Endothelial cell of umbilical vein (primary cell): ENCODE data around the gene TTLL11. TPM values are rescaled to one million over a fixed set of nuclear protein-coding genes. Genes with fewer than 3 reads are reported as not detected.

Experiments
- BruUV-seq: library from RNA; stranded (reverse); fragments of 400-500 nt; replicated peaks from 2 replicates; lab custom pipeline; 2021; lab: Mats Ljungman, UMichigan
- CTCF ChIA-PET: fragments of 300-600, 350-600 bp; sonication (Branson Sonifier 250); formaldehyde crosslinking; loops from one replicate; lab custom pipeline; 2021; ENCODE audit warnings: antibody characterized with exemption, inconsistent platforms; lab: Charles Lee
- POLR2A ChIA-PET: fragments of 300-600, 350-600 bp; sonication (Branson Sonifier 250); formaldehyde crosslinking; loops from one replicate; lab custom pipeline; 2021; ENCODE audit warnings: antibody characterized with exemption, inconsistent platforms; lab: Charles Lee
- DNase-seq: peaks from one replicate; pipeline ENCODE4 v3.0.0-alpha.2; 2011; ENCODE audit warnings: low read depth, low spot score
- FAIRE-seq: peaks from 2 replicates; lab custom pipeline; 2011; peaks lifted over from hg19 to GRCh38; lab: Jason Lieb, UNC
- H2AFZ ChIP-seq: 2 replicates; pipeline ENCODE4 v1.6.0; 2012; ENCODE audit warnings: low read depth, low read length, control low read depth, inconsistent platforms
- H3K27ac ChIP-seq: 2 replicates; pipeline ENCODE4 v1.5.1; 2011; ENCODE audit warnings: low read depth, mild to moderate bottlenecking, control low read depth, low read length, moderate library complexity; ENCODE audit not compliant: insufficient read depth
- H3K27me3 ChIP-seq, 2 experiments: 2 replicates each; pipeline versions ENCODE4 v1.6.0 to v1.6.1; 2011; ENCODE audit warnings: low read length in 2 of 2, mixed read lengths in 1 of 2; ENCODE audit not compliant: control insufficient read depth in 2 of 2, insufficient read depth in 2 of 2
- H3K36me3 ChIP-seq, 2 experiments: 2 replicates in 1 of 2; 3 replicates in 1 of 2; pipeline ENCODE4 v1.5.1; 2011; ENCODE audit warnings: low read length in 2 of 2, mild to moderate bottlenecking in 1 of 2, moderate library complexity in 1 of 2; ENCODE audit not compliant: control insufficient read depth in 2 of 2, insufficient read depth in 2 of 2; ENCODE audit errors: extremely low read depth in 1 of 2
- H3K4me1 ChIP-seq: 3 replicates; pipeline ENCODE4 v1.5.1; 2011; ENCODE audit warnings: mild to moderate bottlenecking, low read length; ENCODE audit not compliant: control insufficient read depth, insufficient read depth; ENCODE audit errors: extremely low read depth
- H3K4me2 ChIP-seq: 2 replicates; pipeline ENCODE4 v1.6.1; 2011; ENCODE audit warnings: low read length, control low read depth, mixed read lengths; ENCODE audit not compliant: insufficient read depth
- H3K4me3 ChIP-seq, 3 experiments: fragments of 200-600 bp in 1 of 3; sonication (generic), shearing (Covaris generic) in 1 of 3; replicated peaks in 1 of 3; 2 replicates each; pipeline ENCODE4 v1.5.1; 2011 to 2016; ENCODE audit warnings: control low read depth in 3 of 3, low read length in 3 of 3, mild to moderate bottlenecking in 2 of 3, inconsistent platforms in 1 of 3, low read depth in 1 of 3, moderate library complexity in 1 of 3; ENCODE audit not compliant: insufficient read depth in 1 of 3
- H3K79me2 ChIP-seq: 2 replicates; pipeline ENCODE4 v1.6.0; 2012; ENCODE audit warnings: low read length, inconsistent platforms; ENCODE audit not compliant: control insufficient read depth, insufficient read depth
- H3K9ac ChIP-seq: replicated peaks from 2 replicates; pipeline ENCODE3; 2011; ENCODE audit warnings: low read length, control low read depth; ENCODE audit not compliant: insufficient read depth; ENCODE audit errors: extremely low read depth
- H3K9me1 ChIP-seq: replicated peaks from 3 replicates; pipeline ENCODE4 v1.6.0; 2011; ENCODE audit warnings: mild to moderate bottlenecking, low read length; ENCODE audit not compliant: control insufficient read depth, insufficient read depth; ENCODE audit errors: extremely low read depth
- H3K9me3 ChIP-seq: replicated peaks from 2 replicates; pipeline ENCODE4 v1.5.1; 2012; ENCODE audit warnings: low read length, inconsistent platforms; ENCODE audit not compliant: control insufficient read depth, insufficient read depth
- H4K20me1 ChIP-seq: replicated peaks from 2 replicates; pipeline ENCODE3; 2011; ENCODE audit warnings: mild to moderate bottlenecking, low read length; ENCODE audit not compliant: control insufficient read depth, insufficient read depth; ENCODE audit errors: extremely low read depth
- EZH2 ChIP-seq: IDR thresholded peaks from 2 replicates; pipeline ENCODE4 v1.6.1; 2012; ENCODE audit warnings: borderline replicate concordance, low read depth, mild to moderate bottlenecking, moderate library complexity, low read length, inconsistent platforms; ENCODE audit not compliant: severe bottlenecking
- FOS ChIP-seq: IDR thresholded peaks from 2 replicates; pipeline ENCODE4 v1.6.1; 2011; ENCODE audit warnings: mild to moderate bottlenecking, low read length, moderate library complexity, borderline replicate concordance; ENCODE audit not compliant: insufficient read depth
- GATA2 ChIP-seq: IDR thresholded peaks from 2 replicates; pipeline ENCODE4 v1.7.0; 2011; ENCODE audit warnings: low read depth, mild to moderate bottlenecking, moderate library complexity, mixed read lengths, low read length; ENCODE audit not compliant: insufficient read length, insufficient read depth
- JUN ChIP-seq: IDR thresholded peaks from 2 replicates; pipeline ENCODE4 v1.6.1; 2011; ENCODE audit warnings: borderline replicate concordance, low read depth; ENCODE audit not compliant: insufficient read length, insufficient read depth
- MYC ChIP-seq: IDR thresholded peaks from one replicate; pipeline ENCODE4 v1.6.1; 2011; ENCODE audit warnings: mild to moderate bottlenecking, low read depth, low read length
- POLR2A ChIP-seq: IDR thresholded peaks from 2 replicates; pipeline ENCODE4 v1.6.1; 2012; ENCODE audit warnings: low read depth, mild to moderate bottlenecking, control low read depth, low read length
- POLR2AphosphoS5 ChIP-seq: IDR thresholded peaks from 2 replicates; pipeline ENCODE4 v1.6.1; 2012; ENCODE audit warnings: low read depth, mild to moderate bottlenecking, control low read depth, low read length, moderate library complexity; ENCODE audit not compliant: insufficient read depth
- dilution Hi-C: fragments of 300-500 bp; cut with MboI; formaldehyde crosslinking; loops from one replicate; pipeline ENCODE4 v1.15.0; 2019; ENCODE audit warnings: low sequenced_read_pairs; ENCODE audit not compliant: extremely low pct_ligation_motif_present
- intact Hi-C: fragments of 100-400 bp; cut with micrococcal nuclease; formaldehyde crosslinking; loops from one replicate; pipeline ENCODE4 v1.10.0; 2022
- polyA plus RNA-seq, 4 experiments: library from polyadenylated mRNA; depleted of rRNA in 3 of 4; stranded (reverse) in 3 of 4; unstranded in 1 of 4; fragments of >200 nt; gene quantifications; 2 replicates each; pipeline versions ENCODE4 v1.2.1 to v1.2.3, GENCODE V29; 2011 to 2012; ENCODE audit warnings: missing spikeins in 1 of 4
- total RNA-seq: library from RNA; stranded (reverse); gene quantifications from 2 replicates; pipeline ENCODE4 v1.2.3, GENCODE V29; 2021
- TF ChIP-seq, protein P1 (sequence below), 2 donors: IDR thresholded peaks; 1 replicate in 1 of 2; 2 replicates in 1 of 2; pipeline ENCODE4 v1.5.1; 2011; ENCODE audit warnings: low read length in 2 of 2, mild to moderate bottlenecking in 2 of 2, moderate library complexity in 2 of 2, control low read depth in 1 of 2, inconsistent platforms in 1 of 2, low read depth in 1 of 2; ENCODE audit not compliant: insufficient read depth in 1 of 2; ENCODE audit errors: extremely low read depth in 1 of 2
- TF ChIP-seq, protein P2 (sequence below): IDR thresholded peaks from 2 replicates; pipeline ENCODE4 v1.6.1; 2011; ENCODE audit not compliant: insufficient read depth, insufficient read length

TTLL11 gene
- total and polyA plus RNA-seq, 2 donors (not counting 3 experiments of a cell fraction or from before 2014, with no cell fraction given), result 4.9 to 5.1 TPM

GRCh38 chr9:121782514-121783110, 310.5 kb downstream of the TTLL11 start:
- Histone ChIP-seq H3K9me3 (no peaks in the 10 kb centered on the region), H2AFZ (no peak overlapping the region), H3K4me3 (no peak overlapping the region), H4K20me1 (no peaks in the 10 kb centered on the region), H3K9me1 (no peaks in the 10 kb centered on the region), H3K4me1 (peaks cover 4% of the 10 kb centered on the region), H3K79me2 (no peaks in the 10 kb centered on the region), H3K4me2 (no peak overlapping the region), H3K36me3 (peaks cover 0 to 34% of the 10 kb centered on the region in 2 experiments), H3K9ac (no peak overlapping the region), H3K27ac (no peak overlapping the region), H3K27me3 (no peaks in the 10 kb centered on the region)
- dilution Hi-C loops, result no loop called here
- intact Hi-C loops, result no loop called here
- TF ChIP-seq JUN (no peak), FOS (no peak), GATA2 (no peak), EZH2 (no peak), POLR2AphosphoS5 (no peak), POLR2A (no peak), MYC (no peak)
- TF ChIP-seq, protein P1, sequence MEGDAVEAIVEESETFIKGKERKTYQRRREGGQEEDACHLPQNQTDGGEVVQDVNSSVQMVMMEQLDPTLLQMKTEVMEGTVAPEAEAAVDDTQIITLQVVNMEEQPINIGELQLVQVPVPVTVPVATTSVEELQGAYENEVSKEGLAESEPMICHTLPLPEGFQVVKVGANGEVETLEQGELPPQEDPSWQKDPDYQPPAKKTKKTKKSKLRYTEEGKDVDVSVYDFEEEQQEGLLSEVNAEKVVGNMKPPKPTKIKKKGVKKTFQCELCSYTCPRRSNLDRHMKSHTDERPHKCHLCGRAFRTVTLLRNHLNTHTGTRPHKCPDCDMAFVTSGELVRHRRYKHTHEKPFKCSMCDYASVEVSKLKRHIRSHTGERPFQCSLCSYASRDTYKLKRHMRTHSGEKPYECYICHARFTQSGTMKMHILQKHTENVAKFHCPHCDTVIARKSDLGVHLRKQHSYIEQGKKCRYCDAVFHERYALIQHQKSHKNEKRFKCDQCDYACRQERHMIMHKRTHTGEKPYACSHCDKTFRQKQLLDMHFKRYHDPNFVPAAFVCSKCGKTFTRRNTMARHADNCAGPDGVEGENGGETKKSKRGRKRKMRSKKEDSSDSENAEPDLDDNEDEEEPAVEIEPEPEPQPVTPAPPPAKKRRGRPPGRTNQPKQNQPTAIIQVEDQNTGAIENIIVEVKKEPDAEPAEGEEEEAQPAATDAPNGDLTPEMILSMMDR (IDR thresholded peaks at IDR 0.05; ENCODE audit: extremely low read depth in 1 of 2, insufficient read depth in 1 of 2, low read depth in 1 of 2, low read length in 2 of 2), result no peak
- TF ChIP-seq, protein P2, sequence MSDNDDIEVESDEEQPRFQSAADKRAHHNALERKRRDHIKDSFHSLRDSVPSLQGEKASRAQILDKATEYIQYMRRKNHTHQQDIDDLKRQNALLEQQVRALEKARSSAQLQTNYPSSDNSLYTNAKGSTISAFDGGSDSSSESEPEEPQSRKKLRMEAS, result no peak
- ChIA-PET CTCF (no interaction called here), POLR2A (no interaction called here)
- no peak for FAIRE-seq
- no TSS peak for BruUV-seq
- no peak for DNase-seq
